ENCODE data around the gene CARD18.

DNA sequence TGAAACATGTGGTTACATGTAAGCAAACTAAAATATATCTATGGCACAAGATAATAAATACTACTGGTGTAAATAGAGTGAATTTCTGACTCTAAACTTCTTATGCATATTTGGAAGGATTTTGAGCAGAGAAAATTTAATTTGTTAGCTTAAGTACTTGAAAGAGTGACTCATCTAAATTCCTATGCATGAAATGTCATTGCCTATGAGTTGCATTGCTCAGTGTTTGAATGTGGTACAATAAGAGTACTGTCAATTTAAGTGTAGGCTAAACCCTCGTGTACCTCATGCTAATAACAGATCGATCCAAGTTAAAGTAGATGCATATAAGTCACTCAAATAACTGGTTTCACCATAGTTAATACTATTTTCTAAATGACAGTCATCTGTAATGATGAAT lies 5.3 kb upstream of the CARD18 start:
- TF ChIP-seq ARNT (IDR thresholded peaks at IDR 0.05), result no peak
- no peak for TF ChIP-seq TARDBP (IDR thresholded peaks at IDR 0.05)
- no peak for TF ChIP-seq ELF4 (IDR thresholded peaks at IDR 0.05)
- TF ChIP-seq SP1 (IDR thresholded peaks at IDR 0.05), result no peak
- TF ChIP-seq, protein P1, sequence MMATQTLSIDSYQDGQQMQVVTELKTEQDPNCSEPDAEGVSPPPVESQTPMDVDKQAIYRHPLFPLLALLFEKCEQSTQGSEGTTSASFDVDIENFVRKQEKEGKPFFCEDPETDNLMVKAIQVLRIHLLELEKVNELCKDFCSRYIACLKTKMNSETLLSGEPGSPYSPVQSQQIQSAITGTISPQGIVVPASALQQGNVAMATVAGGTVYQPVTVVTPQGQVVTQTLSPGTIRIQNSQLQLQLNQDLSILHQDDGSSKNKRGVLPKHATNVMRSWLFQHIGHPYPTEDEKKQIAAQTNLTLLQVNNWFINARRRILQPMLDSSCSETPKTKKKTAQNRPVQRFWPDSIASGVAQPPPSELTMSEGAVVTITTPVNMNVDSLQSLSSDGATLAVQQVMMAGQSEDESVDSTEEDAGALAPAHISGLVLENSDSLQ (IDR thresholded peaks at IDR 0.05), result no peak
- no peak for TF ChIP-seq BHLHE40 (IDR thresholded peaks at IDR 0.05; ENCODE audit: borderline replicate concordance)
- TF ChIP-seq SUZ12 (IDR thresholded peaks at IDR 0.05), result no peak
- no peak for TF ChIP-seq FOXM1 (IDR thresholded peaks at IDR 0.05; ENCODE audit: borderline replicate concordance)
- no peak for TF ChIP-seq FOXK2 (IDR thresholded peaks at IDR 0.05)
- no peak for TF ChIP-seq LEF1 (IDR thresholded peaks at IDR 0.05; ENCODE audit: borderline replicate concordance)
- no peak for TF ChIP-seq FOXA1 (IDR thresholded peaks at IDR 0.05)
- TF ChIP-seq HDGF (IDR thresholded peaks at IDR 0.05; ENCODE audit: borderline replicate concordance), result no peak
- TF ChIP-seq L3MBTL2 (conservative IDR thresholded peaks at IDR 0.05), result no peak

All from HEK293T (cell line).